B cell (primary cell): ENCODE results near the gene ARL16. TPM values are rescaled to one million over a fixed set of nuclear protein-coding genes. Genes with fewer than 3 reads are reported as not detected.

ENCODE experiments used
- ATAC-seq: fragments of 200-7000 bp; cut with Tn5 transposase; one replicate; pipeline ENCODE4 v1.10.0; 2021; ENCODE audit warnings: low read depth, mild to moderate bottlenecking, moderate number of reproducible peaks, moderate library complexity
- CTCF ChIA-PET: fragments of 350-600 bp; sonication (Branson Sonifier 250); formaldehyde crosslinking; loops from one replicate; lab custom pipeline; 2021; ENCODE audit warnings: antibody characterized with exemption, inconsistent platforms; lab: Charles Lee
- POLR2A ChIA-PET: fragments of 350-600 bp; sonication (Branson Sonifier 250); formaldehyde crosslinking; loops from one replicate; lab custom pipeline; 2021; ENCODE audit warnings: antibody characterized with exemption; lab: Charles Lee
- DNase-seq: peaks from one replicate; pipeline ENCODE4 v3.0.0; 2013
- H2AFZ ChIP-seq: 2 replicates; pipeline ENCODE4 v1.6.1; 2012; ENCODE audit warnings: mild to moderate bottlenecking, low read depth, low read length; ENCODE audit not compliant: insufficient read depth, poor library complexity, severe bottlenecking
- H3K27ac ChIP-seq, 2 donors: 1 replicate in 1 of 2; 2 replicates in 1 of 2; pipeline ENCODE4 v1.5.1; 2012 to 2013; ENCODE audit warnings: low read length in 2 of 2, mild to moderate bottlenecking in 2 of 2, moderate library complexity in 1 of 2
- H3K27me3 ChIP-seq, 4 experiments: fragments of 200-600 bp in 1 of 4; sonication (generic) in 1 of 4; replicated peaks in 1 of 4; 1 replicate in 2 of 4; 2 replicates in 2 of 4; pipeline versions ENCODE4 v1.6.1 to v1.7.0; 2013 to 2016; ENCODE audit warnings: low read length in 3 of 4, mild to moderate bottlenecking in 2 of 4, mixed read lengths in 1 of 4, moderate library complexity in 1 of 4; ENCODE audit not compliant: insufficient read depth in 4 of 4, control insufficient read depth in 3 of 4; ENCODE audit errors: control extremely low read depth in 1 of 4
- H3K36me3 ChIP-seq, 2 experiments: replicated peaks in 1 of 2; 1 replicate in 1 of 2; 2 replicates in 1 of 2; pipeline versions ENCODE4 v1.6.1 to v1.7.1; 2013; ENCODE audit warnings: low read length in 1 of 2; ENCODE audit not compliant: insufficient read depth in 2 of 2, control insufficient read depth in 1 of 2; ENCODE audit errors: control extremely low read depth in 1 of 2, extremely low read depth in 1 of 2
- H3K4me1 ChIP-seq, 2 donors: fragments of 200-600 bp in 1 of 2; sonication (generic) in 1 of 2; 1 replicate in 1 of 2; 2 replicates in 1 of 2; pipeline versions ENCODE4 v1.5.1 to v1.6.1; 2013 to 2017; ENCODE audit warnings: low read length in 2 of 2; ENCODE audit not compliant: control insufficient read depth in 2 of 2, insufficient read depth in 2 of 2
- H3K4me2 ChIP-seq: replicated peaks from 2 replicates; pipeline ENCODE3; 2012; ENCODE audit warnings: mild to moderate bottlenecking, low read depth, low read length; ENCODE audit not compliant: poor library complexity, severe bottlenecking
- H3K4me3 ChIP-seq, 5 experiments: fragments of 200-600 bp in 1 of 5; sonication (generic) in 1 of 5; 1 replicate in 3 of 5; 2 replicates in 2 of 5; pipeline versions ENCODE4 v1.5.1 to v1.7.0; 2011 to 2016; ENCODE audit warnings: low read length in 4 of 5, mild to moderate bottlenecking in 4 of 5, low read depth in 2 of 5, control low read depth in 1 of 5, moderate library complexity in 1 of 5; ENCODE audit not compliant: insufficient read depth in 1 of 5; ENCODE audit errors: control extremely low read depth in 1 of 5, extremely low read depth in 1 of 5
- H3K79me2 ChIP-seq: fragments of 200-600 bp; sonication (generic); one replicate; pipeline ENCODE4 v1.6.0; 2016; ENCODE audit warnings: low read length; ENCODE audit not compliant: control insufficient read depth, insufficient read depth
- H3K9ac ChIP-seq: fragments of 200-600 bp; sonication (generic); 2 replicates; pipeline ENCODE4 v1.6.1; 2017; ENCODE audit warnings: mild to moderate bottlenecking, low read length, moderate library complexity
- H3K9me3 ChIP-seq, 3 donors: one replicate each; pipeline versions ENCODE4 v1.6.1 to v1.7.1; 2013; ENCODE audit warnings: low read length in 2 of 3; ENCODE audit not compliant: control insufficient read depth in 2 of 3, insufficient read depth in 1 of 3; ENCODE audit errors: control extremely low read depth in 1 of 3
- H4K20me1 ChIP-seq: 2 replicates; pipeline ENCODE4 v1.6.0; 2012; ENCODE audit warnings: mild to moderate bottlenecking, low read length; ENCODE audit not compliant: insufficient read depth, control insufficient read depth, poor library complexity, severe bottlenecking
- H3K27ac Mint-ChIP-seq: one replicate; pipeline ENCODE4 v1.8.0; 2021; ENCODE audit warnings: mixed read lengths
- H3K27me3 Mint-ChIP-seq: one replicate; pipeline ENCODE4 v1.8.0; 2021; ENCODE audit warnings: mixed read lengths
- H3K4me1 Mint-ChIP-seq: one replicate; pipeline ENCODE4 v1.8.0; 2021; ENCODE audit warnings: mixed read lengths
- H3K4me3 Mint-ChIP-seq: one replicate; pipeline ENCODE4 v1.8.0; 2021; ENCODE audit warnings: mixed read lengths
- H3K9me3 Mint-ChIP-seq: one replicate; pipeline ENCODE4 v1.8.0; 2022; ENCODE audit warnings: mixed read lengths; ENCODE audit not compliant: insufficient read depth
- CTCF ChIP-seq: fragments of 200-600 bp; IDR thresholded peaks from one replicate; pipeline ENCODE4 v1.8.0; 2022; ENCODE audit warnings: antibody characterized with exemption, mild to moderate bottlenecking
- EZH2 ChIP-seq: IDR thresholded peaks from 2 replicates; pipeline ENCODE4 v1.6.1; 2012; ENCODE audit warnings: borderline replicate concordance, low read depth, mild to moderate bottlenecking, moderate library complexity, low read length; ENCODE audit not compliant: insufficient read depth, poor library complexity, severe bottlenecking
- WGBS: methylation state at CpG from one replicate; pipeline ENCODE4 v1.1.5; 2013; ENCODE audit warnings: missing lambda C conversion rate; ENCODE audit not compliant: insufficient coverage; 5-methylcytosine and 5-hydroxymethylcytosine counted together
- intact Hi-C: fragments of 100-400 bp; cut with micrococcal nuclease; formaldehyde crosslinking; loops from one replicate; pipeline ENCODE4 v1.10.0; 2022
- polyA plus RNA-seq: library from polyadenylated mRNA; depleted of rRNA; stranded (reverse); fragments of >200 nt; gene quantifications from 2 replicates; pipeline ENCODE4 v1.2.3, GENCODE V29; 2012
- total RNA-seq, 2 donors: library from RNA; stranded (reverse); fragments of 120-200 nt in 1 of 2; gene quantifications; 1 replicate in 1 of 2; 2 replicates in 1 of 2; pipeline versions ENCODE4 v1.2.3 to v1.2.4, GENCODE V29; 2013 to 2022

ARL16 gene
- total and polyA plus RNA-seq, 2 donors (not counting 1 experiment from before 2014, with no cell fraction given), result 32.5 to 101 TPM

GRCh38 chr17:81665205-81666091 lies 18.1 kb downstream of the ARL16 start:
- H3K9ac ChIP-seq, result peak overlapping the region; percentile 88
- intact Hi-C loops, result loop anchor here (1.0 to 2.0 kb wide), 5 partner anchors 18 to 426 kb away; partner anchors contain the start of genes ARL16, FAAP100, MRPL12 and NDUFAF8
- H3K27me3 ChIP-seq, result no peaks in the 10 kb centered on the region
- no peak for TF ChIP-seq CTCF
- TF ChIP-seq EZH2, result no peak
- CTCF ChIA-PET, result interaction anchor here (1.2 to 1.8 kb wide), 2 partner anchors 18 to 64 kb away, joined by 3 to 5 read pairs; partner anchors contain the start of genes ARL16 and HGS
- peaks cover 54% of the 10 kb centered on the region for H3K79me2 ChIP-seq
- H4K20me1 ChIP-seq, result peaks cover 7% of the 10 kb centered on the region
- Mint-ChIP-seq H3K4me3 (peak overlapping the region; percentile 91), H3K4me1 (peaks cover 23% of the 10 kb centered on the region), H3K27ac (peak overlapping the region; percentile 88), H3K27me3 (no peaks in the 10 kb centered on the region), H3K9me3 (no peaks in the 10 kb centered on the region)
- 53% methylated on average over 30 of the region's 30 CpGs for WGBS
- POLR2A ChIA-PET, result no interaction called here
- H3K4me2 ChIP-seq, result peak overlapping the region; percentile 93
- H3K4me1 ChIP-seq, result peaks cover 19 to 25% of the 10 kb centered on the region in 2 donors
- H3K27ac ChIP-seq, result peak overlapping the region; percentile 69 to 80
- peak overlapping the region; percentile 89 for H2AFZ ChIP-seq
- DNase-seq, result peak; percentile 51
- H3K4me3 ChIP-seq, result peak overlapping the region; percentile 77 to 98 (median 93)
- no peak for ATAC-seq
- H3K36me3 ChIP-seq, result peaks cover 0 to 15% of the 10 kb centered on the region in 2 experiments
- H3K9me3 ChIP-seq, result no peaks in the 10 kb centered on the region

- TF ChIP-seq EZH2 (no peak), CTCF (no peak)
- Histone ChIP-seq H3K4me2 (no peak overlapping the region), H2AFZ (no peak overlapping the region), H3K4me1 (peaks cover 19 to 25% of the 10 kb centered on the region in 2 donors), H4K20me1 (no peaks in the 10 kb centered on the region), H3K36me3 (peaks cover 0 to 7% of the 10 kb centered on the region in 2 experiments), H3K9me3 (no peaks in the 10 kb centered on the region), H3K79me2 (peaks cover 43% of the 10 kb centered on the region), H3K27me3 (no peaks in the 10 kb centered on the region), H3K4me3 (no peak overlapping the region), H3K27ac (no peak overlapping the region), H3K9ac (no peak overlapping the region)
- intact Hi-C loops, result no loop called here
- ATAC-seq, result no peak
- Mint-ChIP-seq H3K27ac (no peak overlapping the region), H3K4me1 (peaks cover 23% of the 10 kb centered on the region), H3K27me3 (no peaks in the 10 kb centered on the region), H3K4me3 (no peak overlapping the region), H3K9me3 (no peaks in the 10 kb centered on the region)
- POLR2A ChIA-PET, result no interaction called here
- 87% methylated on average over 6 of the region's 7 CpGs for WGBS
- no peak for DNase-seq
- CTCF ChIA-PET, result no interaction called here
Measured at GRCh38 chr17:81664051-81664470, 19.5 kb downstream of the ARL16 start.
